H7 (cell line): ENCODE measurements around the gene SLC25A36. TPM values are rescaled to one million over a fixed set of nuclear protein-coding genes. Genes with fewer than 3 reads are reported as not detected.

ENCODE experiments used
- total RNA-seq: library from RNA; depleted of rRNA; stranded (reverse); fragments of >200 nt; shearing (Covaris generic); gene quantifications from 2 replicates; pipeline ENCODE4 v1.2.3, GENCODE V29; 2014; rRNA removed

SLC25A36 gene
- total RNA-seq, 1 experiment from 2014 or later = 49.1 TPM

Other genes with a start within 250 kb of the SLC25A36 start
- gene SPSB4, start 109.5 kb downstream of the SLC25A36 start, total RNA-seq = 35.1 and 35.6 TPM in 2 replicates